Measurements from ENCODE around the gene DYNC2LI1.

The DYNC2LI1 gene

GRCh38 chr2:43839776-43840564 is 66.1 kb downstream of the DYNC2LI1 start:
- TF ChIP-seq, protein P1, sequence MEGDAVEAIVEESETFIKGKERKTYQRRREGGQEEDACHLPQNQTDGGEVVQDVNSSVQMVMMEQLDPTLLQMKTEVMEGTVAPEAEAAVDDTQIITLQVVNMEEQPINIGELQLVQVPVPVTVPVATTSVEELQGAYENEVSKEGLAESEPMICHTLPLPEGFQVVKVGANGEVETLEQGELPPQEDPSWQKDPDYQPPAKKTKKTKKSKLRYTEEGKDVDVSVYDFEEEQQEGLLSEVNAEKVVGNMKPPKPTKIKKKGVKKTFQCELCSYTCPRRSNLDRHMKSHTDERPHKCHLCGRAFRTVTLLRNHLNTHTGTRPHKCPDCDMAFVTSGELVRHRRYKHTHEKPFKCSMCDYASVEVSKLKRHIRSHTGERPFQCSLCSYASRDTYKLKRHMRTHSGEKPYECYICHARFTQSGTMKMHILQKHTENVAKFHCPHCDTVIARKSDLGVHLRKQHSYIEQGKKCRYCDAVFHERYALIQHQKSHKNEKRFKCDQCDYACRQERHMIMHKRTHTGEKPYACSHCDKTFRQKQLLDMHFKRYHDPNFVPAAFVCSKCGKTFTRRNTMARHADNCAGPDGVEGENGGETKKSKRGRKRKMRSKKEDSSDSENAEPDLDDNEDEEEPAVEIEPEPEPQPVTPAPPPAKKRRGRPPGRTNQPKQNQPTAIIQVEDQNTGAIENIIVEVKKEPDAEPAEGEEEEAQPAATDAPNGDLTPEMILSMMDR (IDR thresholded peaks at IDR 0.05; ENCODE audit: control insufficient read depth, insufficient read depth, low read depth, low read length, missing control alignments) = no peak
- no peak overlapping the region for H3K4me3 ChIP-seq (ENCODE audit: control insufficient read depth, low read depth, low read length)
- DNase-seq (ENCODE audit: low read depth) = no peak

DNA sequence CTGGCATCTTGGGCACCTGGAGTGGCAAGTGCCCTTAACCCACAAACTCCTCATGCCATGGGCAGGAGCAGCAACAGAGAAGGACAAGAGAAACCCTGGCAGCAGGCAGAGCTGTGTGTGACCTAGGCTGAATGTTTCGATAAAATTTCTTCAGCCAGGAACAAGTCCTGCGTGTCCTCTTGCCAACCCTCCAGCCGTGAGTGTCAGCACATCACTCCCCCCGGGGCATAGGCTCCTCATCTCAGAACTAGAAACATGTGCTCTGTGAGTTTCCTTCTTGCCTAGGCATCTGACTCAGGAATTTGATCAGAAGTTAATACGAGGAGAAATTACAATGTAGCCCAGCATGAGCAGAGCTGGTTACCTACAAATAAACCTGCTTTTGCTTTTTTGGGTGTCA is 67.1 kb downstream of the DYNC2LI1 start:
- TF ChIP-seq, protein P1 (IDR thresholded peaks at IDR 0.05; ENCODE audit: control insufficient read depth, insufficient read depth, low read depth, low read length, missing control alignments) = no peak
- DNase-seq (ENCODE audit: low read depth) = no peak
- H3K4me3 ChIP-seq (ENCODE audit: control insufficient read depth, low read depth, low read length) = no peak overlapping the region

DNA sequence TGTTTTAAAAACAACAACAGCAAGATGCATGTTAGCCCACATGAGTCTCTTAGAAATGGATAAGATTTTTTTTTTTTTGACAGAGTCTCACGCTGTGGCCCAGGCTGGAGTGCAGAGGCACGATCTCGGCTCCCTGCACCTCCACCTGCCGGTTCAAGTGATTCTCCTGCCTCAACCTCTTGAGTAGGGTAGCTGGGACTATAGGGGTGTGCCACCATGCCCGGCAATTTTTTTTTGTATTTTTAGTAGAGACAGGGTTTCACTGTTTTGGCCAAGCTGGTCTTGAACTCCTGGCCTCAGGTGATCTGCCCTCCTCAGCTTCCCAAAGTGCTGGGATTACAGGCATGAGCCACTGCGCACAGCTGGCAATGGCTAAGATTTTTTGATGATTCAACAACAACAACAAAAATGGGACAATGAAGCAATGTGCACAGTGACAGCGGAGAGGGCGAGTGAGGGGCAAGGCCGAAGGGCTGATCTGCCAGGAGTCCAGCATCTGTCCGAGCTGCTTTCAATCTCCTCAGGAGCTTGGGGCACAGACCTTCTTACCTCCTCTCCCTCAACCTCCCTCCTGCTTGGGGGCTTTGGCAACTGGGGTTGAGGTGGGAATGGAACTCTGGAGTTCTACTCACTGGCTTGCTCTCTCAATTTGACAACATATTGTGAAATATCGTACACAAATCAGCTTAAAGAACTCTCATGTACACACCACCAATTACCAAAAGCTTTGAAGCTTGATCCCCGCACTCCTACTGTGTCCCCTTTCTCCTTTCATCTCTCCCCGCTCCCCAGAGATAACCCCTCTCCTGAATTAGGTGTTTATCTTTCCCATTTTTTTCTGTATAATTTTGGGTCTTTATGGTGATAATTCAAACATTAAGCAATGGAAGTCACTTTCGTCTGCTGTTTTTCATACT is 68.4 kb downstream of the DYNC2LI1 start:
- DNase-seq (ENCODE audit: low read depth) = no peak
- TF ChIP-seq, protein P1 (IDR thresholded peaks at IDR 0.05; ENCODE audit: control insufficient read depth, insufficient read depth, low read depth, low read length, missing control alignments) = no peak
- no peak overlapping the region for H3K4me3 ChIP-seq (ENCODE audit: control insufficient read depth, low read depth, low read length)

DNA sequence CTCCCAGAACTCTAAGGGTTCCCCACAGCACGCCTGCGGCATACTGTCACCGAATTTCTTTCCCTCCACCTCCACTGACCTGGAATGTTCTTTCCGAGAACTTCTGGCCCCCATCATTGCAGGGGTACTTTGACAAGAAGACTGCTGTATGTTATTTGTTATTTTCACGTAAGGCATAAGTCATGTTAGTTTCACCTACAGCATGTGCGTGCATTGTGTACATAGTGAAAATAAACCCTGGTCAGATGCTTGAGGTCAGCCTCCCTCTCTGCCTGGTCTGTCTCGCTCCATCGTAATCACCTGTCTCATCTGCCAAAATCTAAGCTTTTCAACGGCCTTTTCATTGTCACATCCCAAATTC is 69.0 kb downstream of the DYNC2LI1 start:
- DNase-seq (ENCODE audit: low read depth) = no peak
- H3K4me3 ChIP-seq (ENCODE audit: control insufficient read depth, low read depth, low read length) = no peak overlapping the region
- TF ChIP-seq, protein P1 (IDR thresholded peaks at IDR 0.05; ENCODE audit: control insufficient read depth, insufficient read depth, low read depth, low read length, missing control alignments) = no peak

DNA sequence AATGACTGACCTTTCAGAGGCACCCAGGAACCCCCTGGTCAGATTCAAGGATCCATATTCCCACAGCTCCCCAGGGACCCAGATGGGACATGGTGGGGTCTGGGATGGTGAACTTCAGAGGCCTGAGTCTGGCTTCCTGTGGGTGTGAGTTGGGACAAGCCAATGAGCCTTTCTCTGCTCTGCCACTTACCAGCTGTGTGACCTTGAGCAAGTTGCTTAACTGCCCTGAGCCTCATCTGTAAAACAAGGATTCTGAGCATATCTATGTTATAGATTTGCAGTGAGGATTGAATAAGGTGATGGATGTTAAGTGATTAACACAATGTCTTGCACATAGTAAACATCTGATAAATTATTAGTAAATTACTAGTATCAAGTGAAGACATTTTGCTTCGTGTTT is 71.3 kb downstream of the DYNC2LI1 start:
- TF ChIP-seq, protein P1 (IDR thresholded peaks at IDR 0.05; ENCODE audit: control insufficient read depth, insufficient read depth, low read depth, low read length, missing control alignments) = no peak

DNA sequence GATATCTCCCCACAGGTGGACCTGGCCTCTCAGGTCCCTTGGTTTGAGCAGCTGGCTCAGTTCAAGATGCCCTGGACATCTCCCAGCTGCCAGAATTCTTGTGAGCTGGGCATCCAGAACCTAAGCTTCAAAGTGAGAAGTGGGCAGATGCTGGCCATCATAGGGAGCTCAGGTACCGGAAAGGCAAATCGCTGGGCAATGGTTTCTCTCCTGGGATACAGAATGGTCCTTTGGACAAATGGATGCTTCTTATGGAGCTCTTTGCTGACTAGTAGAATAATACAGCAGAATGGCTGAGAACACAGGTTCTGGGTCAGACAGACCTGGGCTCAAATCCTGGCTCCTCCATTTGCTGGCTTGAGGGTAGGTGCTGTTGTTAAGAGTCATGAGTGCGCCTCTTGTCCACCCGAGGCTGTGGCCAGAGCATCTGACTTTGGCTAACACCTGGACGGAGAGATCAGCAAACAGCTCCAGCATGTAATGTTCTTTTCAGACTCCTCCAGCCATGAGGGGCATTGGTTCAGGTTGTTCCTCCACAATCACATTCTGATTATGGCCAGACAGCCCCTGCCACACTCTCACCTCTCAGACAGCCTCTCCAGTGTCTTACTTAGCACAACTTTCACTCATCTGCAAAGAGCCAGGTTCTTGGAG is 72.4 kb downstream of the DYNC2LI1 start:
- DNase-seq (ENCODE audit: low read depth) = no peak
- TF ChIP-seq, protein P1 (IDR thresholded peaks at IDR 0.05; ENCODE audit: control insufficient read depth, insufficient read depth, low read depth, low read length, missing control alignments) = no peak
- H3K4me3 ChIP-seq (ENCODE audit: control insufficient read depth, low read depth, low read length) = no peak overlapping the region

More for the DNA sequence above, 71.3 kb downstream of the DYNC2LI1 start:
- DNase-seq (ENCODE audit: low read depth) = no peak
- no peak overlapping the region for H3K4me3 ChIP-seq (ENCODE audit: control insufficient read depth, low read depth, low read length)

All from AG09309 (cell line).